IMR-90 (cell line): Measurements from ENCODE around the gene ZNRF3. TPM values are rescaled to one million over a fixed set of nuclear protein-coding genes. Genes with fewer than 3 reads are reported as not detected.

ENCODE experiments used
- ATAC-seq: fragments of 200-7000 bp; cut with Tn5 transposase; 2 replicates; pipeline ENCODE4 v1.9.1; 2020; ENCODE audit warnings: low read depth, mild to moderate bottlenecking, moderate library complexity
- BruUV-seq: library from RNA; stranded (reverse); fragments of 400-500 nt; replicated peaks from 2 replicates; lab custom pipeline; 2021; lab: Mats Ljungman, UMichigan
- CTCF ChIA-PET: fragments of 300-600 bp; formaldehyde crosslinking; extraction: SDS; loops from one replicate; lab custom pipeline; 2021; ENCODE audit warnings: antibody characterized with exemption; lab: Yijun Ruan, JAX
- POLR2A ChIA-PET: fragments of 300-600 bp; sonication (Branson Sonifier 250); formaldehyde crosslinking; loops from one replicate; lab custom pipeline; 2022; ENCODE audit warnings: antibody characterized with exemption; ENCODE audit not compliant: unreplicated experiment; lab: Charles Lee
- DNase-seq: peaks from one replicate; pipeline ENCODE4 v3.0.0; 2013
- H2AFZ ChIP-seq: replicated peaks from 2 replicates; pipeline ENCODE3; 2013; ENCODE audit warnings: low read length, mild to moderate bottlenecking; ENCODE audit not compliant: poor library complexity
- H2AK5ac ChIP-seq: 2 replicates; pipeline ENCODE4 v1.6.1; 2013; ENCODE audit warnings: low read depth, low read length, inconsistent platforms
- H2AK9ac ChIP-seq: replicated peaks from 2 replicates; pipeline ENCODE3; 2013; ENCODE audit warnings: mild to moderate bottlenecking, low read depth, low read length, moderate library complexity; ENCODE audit not compliant: poor library complexity
- H2BK120ac ChIP-seq: 2 replicates; pipeline ENCODE4 v1.6.1; 2013; ENCODE audit warnings: low read depth, low read length, inconsistent platforms
- H2BK15ac ChIP-seq: 3 replicates; pipeline ENCODE4 v1.6.1; 2013; ENCODE audit warnings: low read depth, low read length, inconsistent platforms
- H2BK20ac ChIP-seq: 2 replicates; pipeline ENCODE4 v1.6.1; 2013; ENCODE audit warnings: low read depth, mild to moderate bottlenecking, inconsistent platforms, low read length, moderate library complexity
- H2BK5ac ChIP-seq: 2 replicates; pipeline ENCODE4 v1.6.1; 2013; ENCODE audit warnings: mild to moderate bottlenecking, low read depth, low read length, inconsistent platforms; ENCODE audit not compliant: poor library complexity, severe bottlenecking
- H3K14ac ChIP-seq: replicated peaks from 2 replicates; pipeline ENCODE4 v1.6.1; 2013; ENCODE audit warnings: low read depth, low read length, inconsistent platforms
- H3K18ac ChIP-seq: 2 replicates; pipeline ENCODE4 v1.6.1; 2013; ENCODE audit warnings: low read depth, low read length, control low read depth
- H3K23ac ChIP-seq: 2 replicates; pipeline ENCODE4 v1.6.1; 2013; ENCODE audit warnings: low read depth, low read length, inconsistent platforms
- H3K27ac ChIP-seq: 2 replicates; pipeline ENCODE4 v1.5.1; 2013; ENCODE audit warnings: mild to moderate bottlenecking, control low read depth, low read length; ENCODE audit not compliant: insufficient read depth
- H3K27me3 ChIP-seq: 2 replicates; pipeline ENCODE4 v1.6.1; 2013; ENCODE audit warnings: low read length; ENCODE audit not compliant: control insufficient read depth, insufficient read depth
- H3K36me3 ChIP-seq: 2 replicates; pipeline ENCODE4 v1.6.1; 2013; ENCODE audit warnings: low read length, mixed read lengths; ENCODE audit not compliant: control insufficient read depth, insufficient read depth
- H3K4ac ChIP-seq: 2 replicates; pipeline ENCODE4 v1.6.1; 2013; ENCODE audit warnings: low read depth, low read length, inconsistent platforms
- H3K4me1 ChIP-seq: 2 replicates; pipeline ENCODE4 v1.6.1; 2013; ENCODE audit warnings: low read length, mixed read lengths; ENCODE audit not compliant: control insufficient read depth, insufficient read depth
- H3K4me2 ChIP-seq: 2 replicates; pipeline ENCODE4 v1.6.1; 2013; ENCODE audit warnings: low read depth, mild to moderate bottlenecking, control low read depth, low read length, moderate library complexity
- H3K4me3 ChIP-seq: 2 replicates; pipeline ENCODE4 v1.5.1; 2013; ENCODE audit warnings: low read depth, mild to moderate bottlenecking, control low read depth, low read length, moderate library complexity; ENCODE audit not compliant: insufficient read depth
- H3K56ac ChIP-seq: 2 replicates; pipeline ENCODE4 v1.6.1; 2013; ENCODE audit warnings: low read length, inconsistent platforms; ENCODE audit not compliant: insufficient read depth; ENCODE audit errors: extremely low read depth
- H3K79me1 ChIP-seq, 2 experiments: 2 replicates each; pipeline ENCODE4 v1.6.1; 2013; ENCODE audit warnings: low read length in 2 of 2, inconsistent platforms in 1 of 2, low read depth in 1 of 2
- H3K9ac ChIP-seq: 2 replicates; pipeline ENCODE4 v1.6.1; 2013; ENCODE audit warnings: low read depth, low read length, control low read depth
- H3K9me1 ChIP-seq: 2 replicates; pipeline ENCODE4 v1.6.1; 2013; ENCODE audit warnings: low read length, inconsistent platforms; ENCODE audit not compliant: insufficient read depth
- H3K9me3 ChIP-seq: 2 replicates; pipeline ENCODE4 v1.6.1; 2013; ENCODE audit warnings: low read length; ENCODE audit not compliant: control insufficient read depth, insufficient read depth
- H4K20me1 ChIP-seq: 2 replicates; pipeline ENCODE4 v1.6.1; 2013; ENCODE audit warnings: low read length, inconsistent platforms; ENCODE audit not compliant: insufficient read depth
- H4K5ac ChIP-seq: 2 replicates; pipeline ENCODE4 v1.6.1; 2013; ENCODE audit warnings: mild to moderate bottlenecking, low read depth, low read length, control low read depth
- H4K8ac ChIP-seq, 2 experiments: 2 replicates each; pipeline ENCODE4 v1.6.1; 2013; ENCODE audit warnings: low read depth in 2 of 2, low read length in 2 of 2, control low read depth in 1 of 2, inconsistent platforms in 1 of 2
- H4K91ac ChIP-seq: 2 replicates; pipeline ENCODE4 v1.6.1; 2013; ENCODE audit warnings: low read depth, low read length, inconsistent platforms; ENCODE audit not compliant: insufficient read depth
- BHLHE40 ChIP-seq: fragments of 150-350 bp; IDR thresholded peaks from 2 replicates; pipeline ENCODE4 v1.6.1; 2016; ENCODE audit warnings: mild to moderate bottlenecking, low read depth, low read length
- CEBPB ChIP-seq: IDR thresholded peaks from 2 replicates; pipeline ENCODE4 v1.6.1; 2012; ENCODE audit warnings: low read depth, low read length, improper control_type of control experiment
- CHD1 ChIP-seq: IDR thresholded peaks from 2 replicates; pipeline ENCODE4 v1.6.1; 2012; ENCODE audit warnings: low read depth, low read length, improper control_type of control experiment
- CTCF ChIP-seq: conservative IDR thresholded peaks from 2 replicates; pipeline ENCODE4 v1.5.1; 2012; ENCODE audit warnings: mild to moderate bottlenecking, low read depth, low read length, improper control_type of control experiment
- FOS ChIP-seq: fragments of 150-350 bp; IDR thresholded peaks from 2 replicates; pipeline ENCODE4 v1.6.1; 2016; ENCODE audit warnings: low read depth, low read length
- MAFK ChIP-seq: IDR thresholded peaks from 2 replicates; pipeline ENCODE4 v1.6.1; 2012; ENCODE audit warnings: low read depth, low read length, improper control_type of control experiment
- MAZ ChIP-seq: IDR thresholded peaks from 2 replicates; pipeline ENCODE4 v1.6.1; 2012; ENCODE audit warnings: low read depth, mild to moderate bottlenecking, low read length, improper control_type of control experiment, moderate library complexity, borderline replicate concordance
- MXI1 ChIP-seq: IDR thresholded peaks from 2 replicates; pipeline ENCODE4 v1.6.1; 2012; ENCODE audit warnings: low read depth, mild to moderate bottlenecking, low read length, moderate library complexity, borderline replicate concordance
- NFE2L2 ChIP-seq: fragments of 150-350 bp; IDR thresholded peaks from 2 replicates; pipeline ENCODE4 v1.6.1; 2016; ENCODE audit warnings: low read depth, mild to moderate bottlenecking, low read length
- POLR2A ChIP-seq: IDR thresholded peaks from 2 replicates; pipeline ENCODE4 v1.6.1; 2012; ENCODE audit warnings: mild to moderate bottlenecking, low read depth, low read length
- RAD21 ChIP-seq: IDR thresholded peaks from 2 replicates; pipeline ENCODE4 v1.6.1; 2012; ENCODE audit warnings: low read length, improper control_type of control experiment
- RCOR1 ChIP-seq: IDR thresholded peaks from 2 replicates; pipeline ENCODE4 v1.6.1; 2012; ENCODE audit warnings: mild to moderate bottlenecking, low read length, improper control_type of control experiment; ENCODE audit not compliant: insufficient replicate concordance
- SMC3 ChIP-seq: fragments of 150-350 bp; IDR thresholded peaks from 2 replicates; pipeline ENCODE4 v1.6.1; 2016; ENCODE audit warnings: low read depth, mild to moderate bottlenecking, antibody characterized with exemption, low read length, moderate library complexity
- WGBS, 2 experiments: methylation state at CpG; one replicate each; pipeline versions ENCODE4 v1.1.5 to v1.1.7; 2013; ENCODE audit warnings: missing lambda C conversion rate in 2 of 2; ENCODE audit not compliant: insufficient read length in 1 of 2; ENCODE audit errors: extremely low coverage in 2 of 2; 5-methylcytosine and 5-hydroxymethylcytosine counted together
- dilution Hi-C: fragments of 300-500 bp; cut with HindIII; formaldehyde crosslinking; loops from one replicate; pipeline ENCODE4 v1.14.3; 2018; ENCODE audit warnings: low sequenced_read_pairs; ENCODE audit not compliant: unreplicated experiment
- in situ Hi-C: fragments of 300-500 bp; cut with MboI; formaldehyde crosslinking; loops from 3 replicates; pipeline ENCODE4 v1.14.3; 2019; ENCODE audit warnings: low sequenced_read_pairs, inconsistent platforms, mixed read lengths
- intact Hi-C: fragments of 100-400 bp; cut with micrococcal nuclease; formaldehyde crosslinking; loops from 2 replicates; pipeline ENCODE4 v1.10.0; 2022
- polyA plus RNA-seq, 3 experiments: library from polyadenylated mRNA; depleted of rRNA; stranded (reverse); fragments of >200 nt; gene quantifications; 2 replicates each; pipeline ENCODE4 v1.2.3, GENCODE V29; 2012; ENCODE audit warnings: low replicate concordance in 1 of 3
- total RNA-seq: library from RNA; depleted of rRNA; stranded (reverse); fragments of >200 nt; gene quantifications from 2 replicates; pipeline ENCODE4 v1.2.3, GENCODE V29; 2012
- TF ChIP-seq, protein P1 (sequence below): fragments of 150-350 bp; IDR thresholded peaks from 2 replicates; pipeline ENCODE4 v1.6.1; 2017; ENCODE audit warnings: mild to moderate bottlenecking, antibody characterized with exemption, low read length, low read depth
- TF ChIP-seq, protein P2 (sequence below): fragments of 150-350 bp; IDR thresholded peaks from 2 replicates; pipeline ENCODE4 v1.6.1; 2016; ENCODE audit warnings: low read depth, mild to moderate bottlenecking, low read length, moderate library complexity, borderline replicate concordance

Gene ZNRF3
- total and polyA plus RNA-seq, 2 of the 4 experiments (the other 2 are of a cell fraction): 1.4 to 2.4 TPM

DNA sequence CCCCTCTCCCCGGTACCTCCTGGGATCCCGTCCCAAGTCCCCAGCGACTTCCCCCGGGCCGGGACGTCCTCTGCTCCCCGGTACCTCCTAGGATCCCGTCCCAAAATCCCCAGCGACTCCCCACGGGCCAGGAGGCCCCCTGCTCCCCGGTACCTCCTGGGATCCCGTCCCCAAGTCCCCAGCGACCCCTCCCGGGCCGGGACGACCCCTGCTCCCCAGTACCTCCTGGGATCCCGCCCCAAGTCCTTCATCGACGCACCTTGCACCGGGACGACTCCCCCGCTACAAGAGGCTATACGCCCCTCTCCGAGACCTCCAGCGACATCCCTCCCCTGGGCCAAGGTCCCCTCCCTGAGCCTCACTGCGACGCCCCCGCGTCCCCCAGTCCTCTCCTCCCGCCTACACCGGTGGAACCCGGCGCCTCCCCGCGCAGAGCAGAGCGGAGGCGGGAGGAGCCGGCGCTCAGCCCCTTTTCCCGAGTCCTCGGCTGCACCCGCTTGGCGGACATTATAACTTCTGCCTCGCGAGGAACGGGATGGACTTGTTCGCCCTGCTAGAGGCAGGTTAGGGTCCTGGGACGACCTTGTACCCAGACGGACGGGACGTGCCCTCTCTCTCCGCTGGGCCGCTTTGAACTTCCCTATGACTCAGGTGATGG is 190.4 kb downstream of the ZNRF3 start:
- peak; percentile 8; the same call in 1 of the 2 replicates for ATAC-seq
- H3K9ac ChIP-seq: peak overlapping the region; percentile 51; the same call in 1 of the 2 replicates
- no peak overlapping the region for H4K8ac ChIP-seq
- H2BK5ac ChIP-seq: no peak overlapping the region
- intact Hi-C loops (loop anchor here (5.0 kb wide), 1 partner anchor 79 kb away; no protein-coding TSS in a partner anchor), in situ Hi-C loops (no loop called here), dilution Hi-C loops (no loop called here)
- no peak overlapping the region for H2BK20ac ChIP-seq
- no peak overlapping the region for H2BK120ac ChIP-seq
- H3K4me2 ChIP-seq: peak overlapping the region; percentile 80
- H3K27me3 ChIP-seq: peaks cover 28% of the 10 kb centered on the region
- no peaks in the 10 kb centered on the region for H4K20me1 ChIP-seq
- no peaks in the 10 kb centered on the region for H3K4me1 ChIP-seq
- DNase-seq: no peak
- H3K36me3 ChIP-seq: no peaks in the 10 kb centered on the region
- H3K9me3 ChIP-seq: no peaks in the 10 kb centered on the region
- H3K9me1 ChIP-seq: peaks cover 2% of the 10 kb centered on the region; the same call in 1 of the 2 replicates
- H3K23ac ChIP-seq: peak overlapping the region; percentile 46; the same call in 1 of the 2 replicates
- H3K4me3 ChIP-seq: peak overlapping the region; percentile 68
- ChIA-PET POLR2A (no interaction called here), CTCF (no interaction called here)
- H2BK15ac ChIP-seq: no peak overlapping the region
- no peak overlapping the region for H3K27ac ChIP-seq
- peak overlapping the region; percentile 22 for H2AK9ac ChIP-seq
- no peak overlapping the region; the same call in 1 of the 2 replicates for H3K18ac ChIP-seq
- no peak overlapping the region for H3K14ac ChIP-seq
- no peak overlapping the region for H4K91ac ChIP-seq
- 0 out of 2 replicates have a peak overlapping the region, but pooled peaks have one; percentile 8 for H2AK5ac ChIP-seq
- WGBS, 2 experiments: 11% methylated on average over 7 of the region's 53 CpGs; no CpG with 5 or more reads in 1 of the 2 experiments
- H3K56ac ChIP-seq: no peak overlapping the region
- no peaks in the 10 kb centered on the region for H3K79me1 ChIP-seq
- BruUV-seq: no TSS peak
- no peak overlapping the region for H4K5ac ChIP-seq
- peak overlapping the region; percentile 80 for H2AFZ ChIP-seq
- H3K4ac ChIP-seq: no peak overlapping the region
- no peak for TF ChIP-seq MXI1
- no peak for TF ChIP-seq CTCF
- TF ChIP-seq NFE2L2: no peak
- TF ChIP-seq POLR2A: no peak
- no peak for TF ChIP-seq BHLHE40
- no peak for TF ChIP-seq RAD21
- no peak for TF ChIP-seq SMC3
- TF ChIP-seq, protein P1, sequence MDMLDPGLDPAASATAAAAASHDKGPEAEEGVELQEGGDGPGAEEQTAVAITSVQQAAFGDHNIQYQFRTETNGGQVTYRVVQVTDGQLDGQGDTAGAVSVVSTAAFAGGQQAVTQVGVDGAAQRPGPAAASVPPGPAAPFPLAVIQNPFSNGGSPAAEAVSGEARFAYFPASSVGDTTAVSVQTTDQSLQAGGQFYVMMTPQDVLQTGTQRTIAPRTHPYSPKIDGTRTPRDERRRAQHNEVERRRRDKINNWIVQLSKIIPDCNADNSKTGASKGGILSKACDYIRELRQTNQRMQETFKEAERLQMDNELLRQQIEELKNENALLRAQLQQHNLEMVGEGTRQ: no peak
- no peak for TF ChIP-seq FOS
- TF ChIP-seq, protein P2, sequence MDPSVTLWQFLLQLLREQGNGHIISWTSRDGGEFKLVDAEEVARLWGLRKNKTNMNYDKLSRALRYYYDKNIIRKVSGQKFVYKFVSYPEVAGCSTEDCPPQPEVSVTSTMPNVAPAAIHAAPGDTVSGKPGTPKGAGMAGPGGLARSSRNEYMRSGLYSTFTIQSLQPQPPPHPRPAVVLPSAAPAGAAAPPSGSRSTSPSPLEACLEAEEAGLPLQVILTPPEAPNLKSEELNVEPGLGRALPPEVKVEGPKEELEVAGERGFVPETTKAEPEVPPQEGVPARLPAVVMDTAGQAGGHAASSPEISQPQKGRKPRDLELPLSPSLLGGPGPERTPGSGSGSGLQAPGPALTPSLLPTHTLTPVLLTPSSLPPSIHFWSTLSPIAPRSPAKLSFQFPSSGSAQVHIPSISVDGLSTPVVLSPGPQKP: no peak
- no peak for TF ChIP-seq RCOR1
- TF ChIP-seq MAZ: no peak
- no peak for TF ChIP-seq CHD1
- no peak for TF ChIP-seq CEBPB
- TF ChIP-seq MAFK: no peak
